Activated naive CD4-positive, alpha-beta T cell treated with anti-CD3 and anti-CD28 coated beads, Interleukin-2, amount 50 U/mL, for 72 hours (primary cell): ENCODE data around the gene PPP4R1. TPM values are rescaled to one million over a fixed set of nuclear protein-coding genes. Genes with fewer than 3 reads are reported as not detected.
"Not testable (repeated sequence)": the region's sequence is repeated elsewhere in the genome, so short reads cannot be mapped to it uniquely, and the experiment has no call there.

Source experiments
- ATAC-seq, 2 donors: fragments of 150-1000 bp; cut with Tn5 transposase; 2 replicates each; pipeline ENCODE4 v1.10.0; 2021; ENCODE audit warnings: mild to moderate bottlenecking in 2 of 2, moderate library complexity in 2 of 2
- DNase-seq, 2 donors: peaks; one replicate each; pipeline ENCODE4 v3.0.0; 2021 to 2022; ENCODE audit warnings: low spot score in 2 of 2
- H3K27ac Mint-ChIP-seq, 2 donors: one replicate each; pipeline ENCODE4 v1.8.0; 2022; ENCODE audit warnings: mild to moderate bottlenecking in 2 of 2, mixed read lengths in 2 of 2
- H3K36me3 Mint-ChIP-seq, 2 donors: one replicate each; pipeline ENCODE4 v1.8.0; 2022; ENCODE audit warnings: mixed read lengths in 2 of 2
- H3K9me3 Mint-ChIP-seq, 2 donors: one replicate each; pipeline ENCODE4 v1.8.0; 2022; ENCODE audit warnings: mixed read lengths in 2 of 2
- total RNA-seq, 2 donors: library from RNA; stranded (reverse); gene quantifications; one replicate each; pipeline ENCODE4 v1.2.3, GENCODE V29; 2022

Gene PPP4R1
- 10 to 100 TPM; 22.6 to 26.7 TPM for total RNA-seq

DNA sequence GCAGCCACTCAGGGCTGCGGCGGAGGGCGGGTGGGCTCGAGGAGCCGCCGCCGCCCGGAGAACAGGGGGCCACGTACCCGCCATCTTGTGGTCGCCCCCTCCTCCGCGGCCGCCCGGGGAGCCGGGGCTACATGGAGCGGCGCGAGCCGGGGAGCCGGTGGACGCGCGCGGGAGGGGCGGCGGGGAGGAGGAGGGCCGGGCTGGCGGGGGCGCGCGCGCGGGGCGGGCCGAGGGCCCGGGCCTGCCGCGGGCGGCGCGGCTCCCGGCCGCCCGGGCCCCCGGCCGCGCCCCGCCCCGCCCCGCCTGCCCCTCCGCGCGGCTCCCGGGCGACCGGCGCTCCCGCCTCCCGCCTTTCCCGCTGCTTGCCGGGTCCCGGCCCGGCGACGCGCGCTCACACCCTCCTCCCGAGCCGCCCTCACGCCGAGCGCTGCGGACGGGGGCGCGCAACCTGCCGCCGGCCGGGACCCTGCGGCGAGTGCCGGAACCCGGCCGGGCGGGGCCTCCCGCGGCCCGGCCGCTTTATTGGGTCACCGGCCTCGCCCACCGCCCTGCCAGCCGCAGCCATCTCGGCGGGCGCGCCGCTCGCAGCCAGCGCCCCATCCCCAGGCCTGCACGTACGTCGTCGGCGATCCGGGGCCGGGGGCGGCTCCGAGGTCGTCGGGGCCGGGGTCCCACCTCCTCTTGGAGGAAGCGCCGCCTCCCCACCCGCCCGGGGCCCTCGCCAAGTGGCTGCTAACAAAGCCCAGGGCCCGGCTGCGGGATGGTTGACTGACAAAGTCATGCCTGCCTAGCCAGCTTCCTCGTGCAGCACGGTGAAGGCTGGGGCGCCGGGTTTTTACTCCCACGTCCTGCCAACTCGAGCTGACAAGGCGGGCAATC is at the start of gene PPP4R1:
TSS of gene PPP4R1 (minus strand) at position 159 of the 879 bp plus-strand sequence. CDS start at position 84, 75 bp downstream.
- Mint-ChIP-seq H3K9me3 (no peaks in the 10 kb centered on the region), H3K27ac (peak within 1 kb of the TSS; percentile 77 to 90), H3K36me3 (peaks cover 17 to 20% of the 10 kb centered on the region in 2 donors)
- ATAC-seq (peak; percentile 66 to 71), DNase-seq (peak; percentile 54 to 75)

DNA sequence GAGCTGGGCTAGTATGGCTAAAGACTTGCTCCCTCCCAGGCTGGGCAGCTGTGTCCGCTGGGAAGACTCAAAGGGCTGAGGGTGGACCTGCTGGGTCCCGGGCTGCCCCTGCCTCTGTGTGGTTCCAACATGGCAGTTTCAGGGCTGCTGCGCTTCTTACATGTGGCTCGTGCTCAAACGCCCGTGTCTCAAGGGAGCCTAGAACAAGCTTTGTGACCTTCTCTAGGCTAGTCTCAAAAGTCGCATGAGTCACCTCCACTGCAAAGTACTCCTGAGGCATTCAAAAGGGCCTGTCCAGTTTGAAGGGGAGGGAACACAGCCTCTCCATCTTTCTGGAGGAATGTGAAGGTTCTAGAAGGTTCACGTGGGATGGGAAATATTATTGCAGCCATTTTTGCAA is 49.0 kb upstream of the PPP4R1 start:
- Mint-ChIP-seq H3K36me3 (no peaks in the 10 kb centered on the region), H3K27ac (no peak overlapping the region), H3K9me3 (no peaks in the 10 kb centered on the region)
- ATAC-seq (no peak), DNase-seq (no peak)

DNA sequence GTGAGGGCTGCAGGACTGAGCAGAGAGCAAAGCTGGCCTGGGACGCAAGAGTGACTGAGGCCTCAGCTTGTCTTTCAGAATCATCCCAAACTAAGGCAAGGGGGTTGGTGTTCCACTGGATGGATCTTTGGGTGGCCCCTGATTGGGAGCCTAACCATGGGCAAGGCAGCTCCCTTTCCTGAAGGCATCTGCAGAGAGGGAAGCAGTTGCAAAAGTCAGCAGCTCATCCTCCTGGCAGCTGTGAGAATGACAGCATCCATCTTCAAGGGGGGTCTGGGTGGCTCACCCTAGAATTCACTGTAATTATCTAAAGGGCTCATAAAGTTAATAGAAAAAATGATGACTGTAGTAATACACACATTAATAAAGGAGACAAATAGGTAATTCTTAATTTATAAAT is 47.2 kb upstream of the PPP4R1 start:
- no peak for DNase-seq
- Mint-ChIP-seq H3K36me3 (no peaks in the 10 kb centered on the region), H3K9me3 (no peaks in the 10 kb centered on the region), H3K27ac (no peak overlapping the region)
- no peak for ATAC-seq

GRCh38 chr18:9659499-9660375 is 45.4 kb upstream of the PPP4R1 start:
- H3K36me3 Mint-ChIP-seq = no peaks in the 10 kb centered on the region
- no peaks in the 10 kb centered on the region for H3K9me3 Mint-ChIP-seq
- no peak for ATAC-seq
- DNase-seq = no peak
- peak overlapping the region in 1 of 2 donors; percentile 54 for H3K27ac Mint-ChIP-seq

DNA sequence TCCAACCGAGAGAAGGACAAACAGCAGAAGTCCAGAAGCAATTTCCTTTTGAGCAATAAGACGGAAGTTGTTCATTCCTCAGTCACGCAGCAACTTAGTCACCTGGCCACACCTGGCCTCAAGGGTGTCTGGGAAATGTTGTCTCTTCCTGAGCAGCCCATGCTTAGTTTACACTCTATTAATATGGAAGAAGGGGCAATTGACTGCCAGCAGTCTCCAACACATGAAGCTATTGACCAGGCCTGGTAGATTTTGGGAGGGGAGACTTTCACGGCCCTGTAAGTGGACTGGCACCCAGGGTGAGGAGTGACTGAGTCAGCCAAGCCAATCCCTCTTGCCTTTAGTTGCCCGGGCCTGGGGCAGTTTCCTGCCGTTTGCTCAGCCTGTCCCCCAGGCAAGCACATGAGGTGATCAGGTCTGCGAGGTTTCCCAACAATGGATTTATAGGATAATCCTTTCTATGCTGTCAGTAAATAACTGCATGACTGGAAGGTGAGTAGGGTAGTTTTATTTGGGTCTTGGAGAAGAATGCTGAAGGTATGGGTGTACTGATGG is 43.8 kb upstream of the PPP4R1 start:
- ATAC-seq (no peak), DNase-seq (no peak)
- H3K9me3 Mint-ChIP-seq = no peaks in the 10 kb centered on the region
- H3K27ac Mint-ChIP-seq = no peak overlapping the region
- H3K36me3 Mint-ChIP-seq = no peaks in the 10 kb centered on the region

DNA sequence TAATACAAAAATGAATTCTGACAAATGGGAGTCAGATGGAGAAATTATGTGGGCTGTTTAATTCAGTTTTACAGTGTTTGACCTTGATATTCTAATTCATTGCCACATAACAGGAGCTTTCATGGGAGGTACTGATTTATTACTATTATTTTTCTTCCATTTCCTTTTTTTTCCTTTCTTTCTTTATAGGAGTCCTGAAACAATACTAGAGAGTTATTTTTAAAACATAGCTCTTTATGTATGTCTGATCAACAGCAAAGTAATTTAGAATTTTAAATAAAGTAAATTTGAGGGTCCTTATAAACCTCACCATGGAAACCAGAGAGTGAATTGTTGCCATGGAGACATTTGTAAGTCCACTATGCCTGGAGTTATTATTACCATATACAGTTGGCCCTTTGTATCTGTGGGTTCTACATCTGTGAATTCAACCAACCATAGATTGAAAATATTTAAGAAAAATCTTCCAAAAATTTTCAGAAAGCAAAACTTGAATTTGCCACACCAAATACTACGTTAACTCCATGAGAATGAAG is 40.9 kb upstream of the PPP4R1 start:
- DNase-seq (no peak), ATAC-seq (no peak)
- no peak overlapping the region for H3K27ac Mint-ChIP-seq
- H3K36me3 Mint-ChIP-seq = no peaks in the 10 kb centered on the region
- H3K9me3 Mint-ChIP-seq = no peaks in the 10 kb centered on the region

DNA sequence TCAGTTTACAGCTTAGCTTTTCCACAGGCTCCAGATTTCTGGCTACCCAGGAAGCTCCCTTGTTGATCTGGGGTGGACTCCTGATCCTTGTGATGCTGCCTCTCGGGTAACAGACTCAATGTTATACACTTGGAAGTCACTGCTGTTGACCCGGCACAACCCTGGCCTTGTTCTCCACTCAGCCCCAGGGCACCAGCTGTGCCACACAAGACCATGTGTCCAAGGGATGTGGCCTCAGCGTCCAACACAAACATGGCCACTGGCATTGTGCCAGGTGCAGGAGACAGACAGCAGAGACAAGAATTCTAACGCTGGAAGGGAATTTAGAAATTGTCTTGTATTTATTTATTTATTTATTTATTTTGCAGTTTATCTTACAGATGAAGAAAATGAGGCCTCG is 39.0 kb upstream of the PPP4R1 start:
- H3K9me3 Mint-ChIP-seq = no peaks in the 10 kb centered on the region
- ATAC-seq (no peak), DNase-seq (no peak)
- no peaks in the 10 kb centered on the region for H3K36me3 Mint-ChIP-seq
- H3K27ac Mint-ChIP-seq = no peak overlapping the region

- no peak overlapping the region for H3K27ac Mint-ChIP-seq
- H3K9me3 Mint-ChIP-seq = no peaks in the 10 kb centered on the region
- H3K36me3 Mint-ChIP-seq = no peaks in the 10 kb centered on the region
- ATAC-seq (no peak), DNase-seq (no peak)
Measured at GRCh38 chr18:9649164-9649540, 34.8 kb upstream of the PPP4R1 start.

- H3K36me3 Mint-ChIP-seq = no peaks in the 10 kb centered on the region
- DNase-seq (no peak), ATAC-seq (no peak)
- no peak overlapping the region for H3K27ac Mint-ChIP-seq
- no peaks in the 10 kb centered on the region for H3K9me3 Mint-ChIP-seq
Measured at GRCh38 chr18:9648431-9649163, 34.2 kb upstream of the PPP4R1 start.

DNA sequence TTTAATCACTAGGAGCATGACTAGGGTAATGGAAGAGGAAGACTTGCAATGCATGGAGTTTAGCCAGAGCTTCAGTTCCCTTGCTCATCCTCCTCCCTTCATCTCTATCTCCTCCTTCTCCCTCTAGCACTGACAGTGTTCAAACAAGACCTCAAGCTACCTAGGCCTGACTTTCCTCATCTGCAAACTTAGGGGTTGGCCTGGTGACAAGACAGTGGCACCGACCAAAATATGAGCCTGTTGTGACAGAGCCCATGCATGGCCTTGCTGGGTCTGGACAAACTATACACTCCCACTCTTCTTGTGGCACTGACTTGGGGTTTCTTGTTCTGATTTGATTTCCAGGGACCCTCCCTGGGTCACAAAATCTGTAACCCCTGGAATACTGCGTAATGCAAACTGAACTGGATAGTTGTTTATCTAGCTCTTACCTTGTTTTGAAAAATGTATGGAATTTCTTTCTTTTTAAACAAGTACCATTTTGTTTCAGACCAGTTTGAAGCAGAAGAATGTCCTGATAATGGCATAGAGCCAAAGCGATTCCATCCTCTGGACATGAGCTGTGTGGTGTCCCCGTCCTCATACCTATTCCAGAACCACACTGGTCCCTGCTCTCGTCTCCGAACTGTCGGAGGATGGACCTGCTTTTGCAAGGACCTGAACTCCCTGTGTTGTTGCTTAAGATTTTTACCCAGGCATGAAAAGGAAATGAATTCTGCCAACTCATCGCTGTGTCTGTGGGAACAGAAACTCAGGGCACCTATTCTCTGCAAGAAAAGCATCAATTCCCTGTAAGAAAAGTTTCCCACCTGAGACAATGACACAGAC is 33.4 kb upstream of the PPP4R1 start:
- no peak for ATAC-seq
- no peak overlapping the region for H3K27ac Mint-ChIP-seq
- H3K36me3 Mint-ChIP-seq = no peaks in the 10 kb centered on the region
- no peak for DNase-seq
- no peaks in the 10 kb centered on the region for H3K9me3 Mint-ChIP-seq

DNA sequence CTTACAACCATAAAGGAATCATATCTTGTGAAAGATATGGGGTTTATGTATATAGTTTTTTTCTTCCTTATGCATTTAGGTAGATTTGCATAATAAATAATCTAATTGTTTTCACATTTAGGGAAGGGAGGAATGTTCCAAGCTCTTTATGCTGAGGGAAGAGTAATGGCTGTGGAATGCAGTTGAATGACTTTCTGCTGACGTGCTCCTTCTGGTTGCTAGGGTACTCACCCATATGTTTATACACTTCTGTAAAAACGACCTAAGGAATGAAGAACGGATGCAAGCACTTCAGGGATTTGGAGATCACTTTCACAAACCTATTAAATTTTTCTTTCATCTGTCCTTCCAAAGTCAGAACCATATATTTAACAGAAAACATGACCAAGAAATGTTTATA is 29.2 kb upstream of the PPP4R1 start:
- no peak for ATAC-seq
- DNase-seq = no peak
- no peaks in the 10 kb centered on the region for H3K9me3 Mint-ChIP-seq
- H3K36me3 Mint-ChIP-seq = no peaks in the 10 kb centered on the region
- no peak overlapping the region for H3K27ac Mint-ChIP-seq

DNA sequence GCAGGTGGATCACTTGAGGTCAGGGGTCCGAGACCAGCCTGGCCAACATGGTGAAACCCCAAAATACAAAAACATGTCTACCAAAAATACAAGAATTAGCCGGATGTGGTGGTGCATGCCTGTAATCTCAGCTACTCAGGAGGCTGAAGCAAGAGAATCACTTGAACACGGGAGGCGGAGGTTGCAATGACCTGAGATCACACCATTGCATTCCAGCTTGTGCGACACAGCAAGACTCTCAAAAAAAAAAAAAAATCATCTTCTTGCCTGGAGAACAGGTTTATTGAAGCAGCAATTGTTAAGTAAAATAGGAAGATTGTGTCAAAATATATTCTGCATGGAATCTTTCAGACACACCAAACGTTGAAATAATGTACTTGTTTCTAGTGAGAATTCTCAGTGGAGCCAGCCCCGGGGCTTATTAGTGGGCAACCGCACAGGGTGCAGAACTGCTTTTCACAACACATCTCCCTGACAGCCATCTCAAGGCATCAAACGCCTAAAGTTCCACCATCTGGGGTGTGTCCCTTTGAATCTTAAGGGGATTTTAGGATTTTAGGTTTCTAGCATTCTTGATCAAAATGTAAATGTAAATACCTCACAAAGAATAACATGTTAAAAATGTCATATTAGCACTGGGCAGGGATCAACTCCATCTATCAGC is 28.6 kb upstream of the PPP4R1 start:
- Mint-ChIP-seq H3K27ac (no peak overlapping the region), H3K36me3 (no peaks in the 10 kb centered on the region), H3K9me3 (no peaks in the 10 kb centered on the region)
- no peak for DNase-seq
- no peak for ATAC-seq

GRCh38 chr18:9641081-9641480 is 26.7 kb upstream of the PPP4R1 start:
- ATAC-seq, DNase-seq, H3K9me3 Mint-ChIP-seq, H3K36me3 Mint-ChIP-seq, H3K27ac Mint-ChIP-seq: not testable (repeated sequence)

DNA sequence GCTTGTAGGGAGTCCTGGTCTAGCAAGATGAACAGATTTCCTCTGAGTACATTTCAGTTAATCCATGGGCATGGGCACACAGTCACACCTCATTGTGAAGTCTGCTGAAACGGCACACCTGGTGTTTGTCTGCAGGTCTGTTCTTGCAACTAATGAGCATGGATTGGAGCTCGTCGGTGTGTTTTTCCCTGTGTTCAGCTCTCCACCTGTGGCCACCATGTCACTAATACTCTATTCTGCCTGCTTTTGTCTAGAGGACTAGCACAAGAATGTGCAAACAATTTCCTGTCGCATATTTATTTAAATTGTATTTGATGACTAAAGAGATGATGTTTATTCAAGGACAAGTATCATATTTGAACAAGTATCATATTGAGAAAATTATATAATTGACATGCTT is 24.5 kb upstream of the PPP4R1 start:
- H3K27ac Mint-ChIP-seq = no peak overlapping the region
- peaks cover 0 to 13% of the 10 kb centered on the region in 2 donors for H3K9me3 Mint-ChIP-seq
- DNase-seq (no peak), ATAC-seq (no peak)
- no peaks in the 10 kb centered on the region for H3K36me3 Mint-ChIP-seq

GRCh38 chr18:9637036-9637767 is 22.8 kb upstream of the PPP4R1 start:
- peaks cover 0 to 13% of the 10 kb centered on the region in 2 donors for H3K9me3 Mint-ChIP-seq
- DNase-seq = no peak
- ATAC-seq = no peak
- no peak overlapping the region for H3K27ac Mint-ChIP-seq
- H3K36me3 Mint-ChIP-seq = no peaks in the 10 kb centered on the region
